ENCODE data around the gene MARCHF10. TPM values are rescaled to one million over a fixed set of nuclear protein-coding genes. Genes with fewer than 3 reads are reported as not detected.
A peak's percentile ranks its signal among the peaks of the same experiment; 100 is the strongest.

The MARCHF10 gene
- total and polyA plus RNA-seq, 2 of the 13 experiments (the other 11 are each of a cell fraction or from before 2014, with no cell fraction given), result not detected

- TF ChIP-seq ZNF318 (CRISPR knock-in tag; IDR thresholded peaks at IDR 0.05) (0 out of 2 replicates have a peak, but pooled peaks have one; percentile 55), CEBPB (IDR thresholded peaks at IDR 0.05; ENCODE audit: borderline replicate concordance, low read depth, low read length) (no peak), IRX3 (CRISPR knock-in tag; IDR thresholded peaks at IDR 0.05; ENCODE audit: borderline replicate concordance, low read depth) (no peak), ZNF460 (CRISPR knock-in tag; IDR thresholded peaks at IDR 0.05; ENCODE audit: borderline replicate concordance) (no peak), MAZ (IDR thresholded peaks at IDR 0.05; ENCODE audit: borderline replicate concordance, low read depth, low read length) (0 out of 2 replicates have a peak, but pooled peaks have one; percentile 8), MAZ (CRISPR knock-in tag; IDR thresholded peaks at IDR 0.05; ENCODE audit: low read depth) (no peak), ZNF766 (CRISPR knock-in tag; IDR thresholded peaks at IDR 0.05; ENCODE audit: borderline replicate concordance) (no peak), HDAC1 (CRISPR knock-in tag; IDR thresholded peaks at IDR 0.05) (no peak), ZNF567 (CRISPR knock-in tag; IDR thresholded peaks at IDR 0.05; ENCODE audit: borderline replicate concordance) (0 out of 2 replicates have a peak, but pooled peaks have one; percentile 46), REPIN1 (CRISPR knock-in tag; IDR thresholded peaks at IDR 0.05; ENCODE audit: borderline replicate concordance, low read depth) (no peak)
Observed at GRCh38 chr17:62703261-62703775, 104.8 kb downstream of the MARCHF10 start (continued).
